SJCRH30 (cell line): ENCODE results near the gene UBE2QL1. TPM values are rescaled to one million over a fixed set of nuclear protein-coding genes. Genes with fewer than 3 reads are reported as not detected.

Source experiments
- DNase-seq, 2 experiments: peaks; one replicate each; pipeline ENCODE4 v3.0.0-alpha.2; 2015 to 2020
- H3K27ac ChIP-seq: fragments of 250-450 bp; sonication (Bioruptor Pico); 2 replicates; pipeline ENCODE4 v1.5.1; 2020; ENCODE audit warnings: mild to moderate bottlenecking, moderate library complexity
- H3K27me3 ChIP-seq: fragments of 250-450 bp; sonication (Bioruptor Pico); 2 replicates; pipeline ENCODE4 v1.5.1; 2020; ENCODE audit warnings: mild to moderate bottlenecking, moderate library complexity
- H3K36me3 ChIP-seq: fragments of 250-450 bp; sonication (Bioruptor Pico); 2 replicates; pipeline ENCODE4 v1.5.1; 2020; ENCODE audit warnings: mild to moderate bottlenecking, moderate library complexity
- H3K4me1 ChIP-seq: fragments of 250-450 bp; sonication (Bioruptor Pico); 2 replicates; pipeline ENCODE4 v1.5.1; 2020; ENCODE audit warnings: mild to moderate bottlenecking, moderate library complexity
- H3K4me3 ChIP-seq: fragments of 250-450 bp; sonication (Bioruptor Pico); 2 replicates; pipeline ENCODE4 v1.5.1; 2020; ENCODE audit warnings: mild to moderate bottlenecking, moderate library complexity
- H3K9me3 ChIP-seq: fragments of 250-450 bp; sonication (Bioruptor Pico); replicated peaks from 2 replicates; pipeline ENCODE4 v1.5.1; 2020; ENCODE audit warnings: mild to moderate bottlenecking, moderate library complexity
- total RNA-seq: library from RNA; depleted of rRNA; stranded (reverse); fragments of >200 nt; shearing (Covaris generic); gene quantifications from 2 replicates; pipeline ENCODE4 v1.2.3, GENCODE V29; 2014

UBE2QL1 gene
- total RNA-seq, 1 experiment from 2014 or later = 0.02 TPM

GRCh38 chr5:6490246-6490645, 41.6 kb downstream of the UBE2QL1 start:
- Histone ChIP-seq H3K36me3 (no peaks in the 10 kb centered on the region), H3K9me3 (no peaks in the 10 kb centered on the region), H3K27ac (no peak overlapping the region), H3K27me3 (no peaks in the 10 kb centered on the region), H3K4me1 (no peaks in the 10 kb centered on the region), H3K4me3 (no peak overlapping the region)
- no peak for DNase-seq

- DNase-seq = no peak
- no peak overlapping the region for H3K4me3 ChIP-seq
- H3K4me1 ChIP-seq = no peaks in the 10 kb centered on the region
- H3K36me3 ChIP-seq = no peaks in the 10 kb centered on the region
- no peaks in the 10 kb centered on the region for H3K9me3 ChIP-seq
- no peak overlapping the region for H3K27ac ChIP-seq
- no peaks in the 10 kb centered on the region for H3K27me3 ChIP-seq
Measured at GRCh38 chr5:6490693-6491092, 42.0 kb downstream of the UBE2QL1 start.

- Histone ChIP-seq H3K9me3 (no peaks in the 10 kb centered on the region), H3K36me3 (no peaks in the 10 kb centered on the region), H3K27me3 (no peaks in the 10 kb centered on the region), H3K4me3 (no peak overlapping the region), H3K27ac (no peak overlapping the region), H3K4me1 (no peaks in the 10 kb centered on the region)
- no peak for DNase-seq
Measured at GRCh38 chr5:6491196-6491918, 42.7 kb downstream of the UBE2QL1 start.

DNA sequence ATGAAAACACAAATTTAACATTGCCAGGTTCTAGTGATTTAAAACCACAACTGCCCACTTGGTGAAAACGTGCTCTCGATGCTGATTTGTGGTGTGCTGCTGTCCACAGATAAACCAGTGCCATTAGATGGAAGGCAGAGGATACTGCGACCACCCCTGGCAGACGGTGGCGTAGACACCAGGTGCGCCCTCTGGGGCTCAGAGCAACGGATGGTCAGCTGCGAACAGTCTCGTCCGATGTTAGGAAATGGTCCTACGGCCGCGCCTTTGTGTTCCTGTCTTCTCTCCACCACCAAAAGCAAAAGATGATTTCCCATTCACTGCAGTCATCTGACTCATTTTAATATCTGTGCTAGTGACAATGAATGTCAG, 43.2 kb downstream of the UBE2QL1 start:
- DNase-seq = no peak
- H3K4me1 ChIP-seq = no peaks in the 10 kb centered on the region
- no peaks in the 10 kb centered on the region for H3K36me3 ChIP-seq
- H3K27me3 ChIP-seq = no peaks in the 10 kb centered on the region
- no peaks in the 10 kb centered on the region for H3K9me3 ChIP-seq
- H3K27ac ChIP-seq = no peak overlapping the region
- no peak overlapping the region for H3K4me3 ChIP-seq

DNA sequence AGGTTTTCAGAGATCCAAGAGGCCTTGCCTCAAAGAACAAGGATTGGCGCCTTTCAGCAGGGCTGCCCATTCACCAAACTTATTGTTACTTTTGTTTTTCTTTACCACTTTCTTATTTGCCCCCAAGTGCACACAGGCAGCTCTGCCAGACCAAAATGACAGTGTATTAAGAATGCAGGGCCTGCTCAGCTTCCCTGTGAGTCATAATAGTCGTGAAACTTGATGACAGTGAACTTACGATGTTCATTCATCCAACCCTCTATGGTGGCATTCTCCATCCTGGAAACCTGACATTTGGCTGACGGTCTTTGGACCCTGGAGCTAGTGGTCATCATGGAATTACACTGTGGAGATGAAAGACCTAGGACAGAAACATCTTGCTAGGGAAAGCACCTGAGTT, 44.3 kb downstream of the UBE2QL1 start:
- Histone ChIP-seq H3K4me1 (no peaks in the 10 kb centered on the region), H3K27me3 (no peaks in the 10 kb centered on the region), H3K9me3 (no peaks in the 10 kb centered on the region), H3K36me3 (no peaks in the 10 kb centered on the region), H3K4me3 (no peak overlapping the region), H3K27ac (no peak overlapping the region)
- no peak for DNase-seq

DNA sequence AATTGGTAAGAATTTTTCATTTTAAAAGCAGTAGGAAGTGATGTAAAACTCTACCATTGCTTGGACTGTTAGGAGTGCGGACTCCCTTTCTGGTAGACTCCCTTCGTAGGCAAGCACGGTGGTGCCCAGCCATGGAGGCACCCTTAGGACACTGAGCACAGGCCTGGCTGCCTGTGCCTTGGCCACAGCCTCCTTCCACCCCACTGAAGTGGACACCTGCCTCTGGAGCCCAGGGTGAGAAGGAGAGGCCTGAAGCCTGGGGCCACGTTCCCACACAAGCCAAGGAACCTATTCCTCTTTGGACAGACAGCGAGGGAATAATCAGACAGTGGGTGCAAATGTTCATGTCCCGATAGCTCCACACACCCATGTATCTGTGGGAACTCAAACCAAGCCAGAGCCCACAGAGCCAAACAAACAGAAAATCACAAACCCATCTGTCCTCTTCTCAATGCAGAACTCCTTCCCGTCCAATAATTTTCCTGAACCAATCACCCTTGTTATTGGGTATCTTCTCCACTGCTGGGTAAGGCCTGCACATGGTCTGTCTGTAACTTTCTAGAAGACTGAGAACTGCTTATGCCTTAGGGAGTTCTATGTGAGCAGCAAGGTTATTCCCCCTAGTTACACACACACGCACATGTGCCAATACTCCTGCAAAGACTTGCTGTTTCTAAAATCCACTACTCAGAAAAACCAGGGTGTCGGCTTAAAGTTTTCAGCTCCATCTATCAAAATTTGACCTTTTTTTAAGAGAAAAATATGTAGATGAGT, 45.2 kb downstream of the UBE2QL1 start:
- Histone ChIP-seq H3K4me3 (no peak overlapping the region), H3K9me3 (no peaks in the 10 kb centered on the region), H3K36me3 (no peaks in the 10 kb centered on the region), H3K4me1 (no peaks in the 10 kb centered on the region), H3K27me3 (no peaks in the 10 kb centered on the region), H3K27ac (no peak overlapping the region)
- DNase-seq = no peak

DNA sequence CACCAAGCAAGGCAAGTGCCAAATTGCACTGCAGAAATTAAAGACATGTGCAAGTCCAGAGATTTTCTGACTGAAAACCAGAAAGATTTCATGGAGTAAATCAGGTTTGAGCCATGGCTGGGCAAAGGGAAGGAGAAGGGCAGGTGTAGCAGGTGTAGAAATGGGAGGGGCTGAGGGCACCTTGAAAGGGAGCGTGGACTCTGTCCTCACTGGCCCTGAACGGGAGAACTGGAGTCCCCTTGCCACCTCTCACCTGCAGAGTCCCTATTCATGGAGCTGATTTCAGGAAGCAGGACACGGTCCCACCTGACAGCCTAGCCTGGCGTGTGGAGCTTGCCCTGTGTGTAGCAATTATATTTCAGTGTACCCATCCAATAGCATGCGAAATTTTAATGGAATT, 46.3 kb downstream of the UBE2QL1 start:
- H3K4me3 ChIP-seq = no peak overlapping the region
- H3K36me3 ChIP-seq = no peaks in the 10 kb centered on the region
- no peak overlapping the region for H3K27ac ChIP-seq
- no peaks in the 10 kb centered on the region for H3K27me3 ChIP-seq
- no peaks in the 10 kb centered on the region for H3K9me3 ChIP-seq
- DNase-seq = no peak
- no peaks in the 10 kb centered on the region for H3K4me1 ChIP-seq

DNA sequence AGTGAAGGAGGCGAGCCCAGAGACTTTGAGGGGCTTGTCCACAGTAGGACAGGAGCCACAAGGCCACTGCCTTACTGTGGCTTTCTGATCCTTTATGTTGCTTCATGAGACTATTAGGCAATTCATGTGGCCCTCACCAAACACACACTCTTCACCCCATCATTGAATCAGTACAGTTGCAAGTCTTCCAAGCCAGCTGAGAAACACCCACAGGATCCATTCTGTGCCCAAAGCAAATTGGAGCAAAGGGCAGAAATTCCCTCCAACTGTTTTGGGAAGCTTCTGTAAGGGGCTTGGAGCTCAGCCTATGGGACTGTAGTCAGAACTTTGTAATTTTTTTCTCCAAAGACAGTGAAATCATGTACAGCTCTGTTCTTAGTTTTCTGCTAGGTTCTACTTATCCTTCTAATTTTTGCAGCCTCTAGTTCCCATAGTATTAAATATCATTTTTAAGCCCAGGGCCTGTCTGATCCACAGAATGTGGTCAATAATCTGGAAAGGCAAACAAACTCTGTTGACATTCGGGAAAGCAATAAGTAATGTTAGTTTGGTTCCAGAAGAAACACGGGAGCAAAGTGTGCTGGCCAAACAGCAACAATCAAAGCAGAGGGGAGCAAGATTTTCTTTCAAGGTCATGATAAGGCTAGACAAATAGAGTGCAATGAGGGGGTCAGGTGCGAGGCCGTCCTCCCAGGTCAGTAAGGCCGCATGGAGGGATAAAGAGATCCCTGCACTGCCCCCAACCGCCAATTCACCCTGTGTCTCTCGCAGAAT, 47.0 kb downstream of the UBE2QL1 start:
- Histone ChIP-seq H3K9me3 (no peaks in the 10 kb centered on the region), H3K27ac (no peak overlapping the region), H3K27me3 (no peaks in the 10 kb centered on the region), H3K4me3 (no peak overlapping the region), H3K4me1 (no peaks in the 10 kb centered on the region), H3K36me3 (no peaks in the 10 kb centered on the region)
- no peak for DNase-seq

GRCh38 chr5:6496207-6496584, 47.5 kb downstream of the UBE2QL1 start:
- Histone ChIP-seq H3K36me3 (no peaks in the 10 kb centered on the region), H3K27ac (no peak overlapping the region), H3K4me3 (no peak overlapping the region), H3K4me1 (no peaks in the 10 kb centered on the region), H3K27me3 (no peaks in the 10 kb centered on the region), H3K9me3 (no peaks in the 10 kb centered on the region)
- DNase-seq = no peak

DNA sequence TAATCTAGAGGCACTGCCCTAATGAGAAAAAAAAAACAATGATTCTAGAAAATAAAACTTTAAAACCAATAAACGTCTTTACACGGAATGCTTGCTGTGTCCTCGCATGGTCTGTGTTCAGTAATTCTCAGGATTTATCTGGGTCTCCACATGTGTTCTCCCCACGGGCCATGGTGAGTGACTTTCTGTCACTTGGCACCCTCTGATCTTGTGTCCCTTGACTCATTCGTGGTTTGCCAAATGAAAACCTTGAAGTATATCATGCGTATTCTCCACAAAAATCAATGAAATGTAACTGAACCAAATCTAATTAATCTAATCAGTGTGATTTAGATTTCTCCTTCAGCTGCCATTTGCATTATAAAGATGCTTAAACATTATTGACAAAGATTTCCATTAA, 48.0 kb downstream of the UBE2QL1 start:
- no peaks in the 10 kb centered on the region for H3K27me3 ChIP-seq
- no peak for DNase-seq
- no peak overlapping the region for H3K4me3 ChIP-seq
- no peak overlapping the region for H3K27ac ChIP-seq
- no peaks in the 10 kb centered on the region for H3K9me3 ChIP-seq
- H3K36me3 ChIP-seq = no peaks in the 10 kb centered on the region
- no peaks in the 10 kb centered on the region for H3K4me1 ChIP-seq

DNA sequence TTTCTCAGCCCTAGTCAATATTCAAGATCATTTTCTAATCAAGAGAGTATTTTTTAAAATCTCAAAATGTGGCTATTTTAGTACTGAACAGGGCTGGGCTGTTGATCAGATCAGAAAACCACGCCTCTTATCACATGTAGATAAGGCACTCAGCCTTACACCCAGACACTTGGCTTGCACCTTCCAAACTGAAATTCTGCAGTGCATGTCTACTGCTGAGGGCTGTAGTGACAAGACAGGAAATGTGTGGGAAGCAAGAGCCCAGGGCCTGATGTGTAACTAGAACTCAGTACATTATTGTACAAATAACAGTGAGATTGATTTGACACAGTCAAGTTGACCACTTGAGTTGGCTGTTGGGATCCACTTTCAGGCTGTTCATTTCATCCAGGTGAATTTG, 48.6 kb downstream of the UBE2QL1 start:
- no peak overlapping the region for H3K4me3 ChIP-seq
- H3K36me3 ChIP-seq = no peaks in the 10 kb centered on the region
- no peaks in the 10 kb centered on the region for H3K9me3 ChIP-seq
- no peak overlapping the region for H3K27ac ChIP-seq
- DNase-seq = no peak
- H3K27me3 ChIP-seq = no peaks in the 10 kb centered on the region
- no peaks in the 10 kb centered on the region for H3K4me1 ChIP-seq

GRCh38 chr5:6498968-6499367, 50.3 kb downstream of the UBE2QL1 start:
- H3K4me3 ChIP-seq = no peak overlapping the region
- H3K9me3 ChIP-seq = no peaks in the 10 kb centered on the region
- no peak overlapping the region for H3K27ac ChIP-seq
- H3K27me3 ChIP-seq = no peaks in the 10 kb centered on the region
- no peaks in the 10 kb centered on the region for H3K4me1 ChIP-seq
- no peak for DNase-seq
- H3K36me3 ChIP-seq = no peaks in the 10 kb centered on the region

GRCh38 chr5:6501701-6502100, 53.0 kb downstream of the UBE2QL1 start:
- H3K27ac ChIP-seq = no peak overlapping the region
- no peaks in the 10 kb centered on the region for H3K27me3 ChIP-seq
- H3K4me3 ChIP-seq = no peak overlapping the region
- no peaks in the 10 kb centered on the region for H3K36me3 ChIP-seq
- H3K9me3 ChIP-seq = no peaks in the 10 kb centered on the region
- H3K4me1 ChIP-seq = no peaks in the 10 kb centered on the region
- DNase-seq = no peak

DNA sequence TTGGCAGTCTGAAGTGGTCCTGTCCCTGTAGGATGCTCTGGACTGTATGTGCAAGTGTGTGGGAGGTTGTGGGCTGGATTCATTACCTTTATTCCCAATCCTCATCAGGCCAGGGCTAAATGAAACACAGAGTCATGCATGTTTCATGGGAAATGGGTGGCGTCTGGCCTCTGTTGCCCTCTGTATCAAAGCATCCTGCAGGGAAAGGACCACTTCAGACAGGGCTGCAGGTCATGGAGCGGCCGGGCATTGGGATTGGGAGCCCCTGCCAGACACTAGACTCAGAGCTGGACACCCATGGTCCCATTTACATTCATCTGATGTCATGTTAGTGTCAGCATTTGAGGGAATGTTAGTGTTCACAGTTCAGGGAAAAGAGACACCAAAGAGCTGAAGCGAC, 53.8 kb downstream of the UBE2QL1 start:
- H3K36me3 ChIP-seq = no peaks in the 10 kb centered on the region
- no peaks in the 10 kb centered on the region for H3K9me3 ChIP-seq
- H3K27me3 ChIP-seq = no peaks in the 10 kb centered on the region
- H3K4me1 ChIP-seq = no peaks in the 10 kb centered on the region
- H3K4me3 ChIP-seq = no peak overlapping the region
- no peak for DNase-seq
- H3K27ac ChIP-seq = no peak overlapping the region

DNA sequence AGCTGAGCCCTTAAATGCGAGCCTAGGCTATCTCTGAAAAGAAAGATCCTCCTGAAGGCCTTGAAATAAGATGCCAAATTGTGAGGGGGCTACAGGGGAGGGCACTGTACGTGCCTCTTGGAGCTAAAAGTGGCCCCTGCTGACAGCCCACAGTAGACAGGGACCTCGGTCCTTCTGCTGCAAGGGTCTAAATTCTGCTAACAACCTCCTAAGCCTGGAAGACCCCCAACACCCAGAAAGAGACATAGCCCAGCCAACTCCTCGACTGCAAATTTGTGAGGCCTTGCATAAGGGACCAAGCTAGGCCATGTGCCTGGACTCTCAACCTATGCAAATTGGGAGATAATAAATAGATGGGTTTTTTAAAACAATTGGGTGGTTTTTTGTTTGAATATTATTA, 54.7 kb downstream of the UBE2QL1 start:
- Histone ChIP-seq H3K27ac (no peak overlapping the region), H3K36me3 (no peaks in the 10 kb centered on the region), H3K4me3 (no peak overlapping the region), H3K4me1 (no peaks in the 10 kb centered on the region), H3K27me3 (no peaks in the 10 kb centered on the region), H3K9me3 (no peaks in the 10 kb centered on the region)
- DNase-seq = no peak
